CD4-positive, alpha-beta T cell treated with Interleukin-21 for 1 hour (primary cell): ENCODE results near the gene BTN1A1.
"Not testable (repeated sequence)": the region's sequence is repeated elsewhere in the genome, so short reads cannot be mapped to it uniquely, and the experiment has no call there.

Experiments used
- DNase-seq: peaks from one replicate; pipeline ENCODE4 v3.0.0-alpha.2; 2020

The BTN1A1 gene

DNA sequence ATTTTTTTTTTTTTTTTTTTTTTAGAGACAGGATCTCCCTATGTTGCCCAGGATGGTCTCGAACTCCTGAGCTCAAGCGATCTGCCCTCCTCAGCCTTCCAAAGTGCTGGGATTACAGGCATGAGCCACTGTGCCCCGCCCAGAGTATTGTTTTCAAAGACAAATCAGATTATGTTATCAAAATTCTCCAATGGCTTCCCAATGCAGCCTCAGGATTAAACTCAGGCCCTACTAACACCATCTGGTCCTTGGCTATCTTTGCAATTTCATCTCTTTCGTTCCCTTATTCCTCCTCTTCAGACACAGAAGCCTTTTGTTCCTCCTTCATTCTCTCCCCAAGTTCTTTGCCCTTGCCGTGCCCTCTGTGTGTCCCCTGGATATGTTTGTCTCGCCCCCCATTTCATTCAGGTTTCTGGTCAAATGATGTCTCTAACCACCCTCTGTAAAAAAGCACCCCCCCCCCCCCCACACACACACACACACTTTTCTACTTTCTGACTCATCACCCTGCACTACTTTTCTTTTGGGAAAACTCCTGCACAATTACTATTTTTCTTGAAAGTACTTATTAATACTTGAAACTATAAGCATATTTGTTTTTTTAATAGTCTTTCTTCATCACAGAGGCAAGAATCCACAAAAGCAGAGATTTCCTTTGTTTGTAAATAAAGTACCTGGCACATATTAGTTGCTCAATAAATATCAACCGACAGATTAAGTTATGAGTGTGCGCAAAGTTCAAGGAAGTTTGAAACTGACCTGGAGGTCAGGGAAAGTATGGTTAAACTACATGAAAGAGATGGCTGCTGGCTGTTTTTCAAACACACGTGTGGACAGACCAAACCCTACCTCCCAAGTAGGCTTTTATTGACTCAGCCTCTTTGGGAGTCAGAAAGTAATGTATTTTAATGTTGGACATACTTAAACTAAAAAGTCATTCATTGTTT lies 16.7 kb downstream of the BTN1A1 start:
- DNase-seq = no peak

DNA sequence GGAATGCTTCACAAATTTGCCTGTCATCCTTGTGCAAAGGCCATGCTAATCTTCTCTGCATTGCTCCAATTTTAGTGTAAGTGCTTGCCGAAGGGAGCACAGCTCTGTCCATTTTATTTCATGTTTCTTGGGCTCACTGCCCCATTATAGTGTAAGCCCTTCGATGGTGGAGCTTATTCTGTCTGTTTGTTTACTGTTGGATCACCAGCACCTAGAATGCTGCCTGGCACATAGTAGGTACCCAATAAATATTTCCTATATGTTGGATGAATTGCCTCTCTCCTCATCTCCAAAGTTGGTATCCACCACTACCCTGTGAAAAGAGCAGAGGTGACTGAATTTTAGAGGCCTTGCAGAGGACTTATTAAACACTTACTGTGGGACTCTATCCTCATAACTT lies 19.3 kb downstream of the BTN1A1 start:
- DNase-seq = no peak

DNA sequence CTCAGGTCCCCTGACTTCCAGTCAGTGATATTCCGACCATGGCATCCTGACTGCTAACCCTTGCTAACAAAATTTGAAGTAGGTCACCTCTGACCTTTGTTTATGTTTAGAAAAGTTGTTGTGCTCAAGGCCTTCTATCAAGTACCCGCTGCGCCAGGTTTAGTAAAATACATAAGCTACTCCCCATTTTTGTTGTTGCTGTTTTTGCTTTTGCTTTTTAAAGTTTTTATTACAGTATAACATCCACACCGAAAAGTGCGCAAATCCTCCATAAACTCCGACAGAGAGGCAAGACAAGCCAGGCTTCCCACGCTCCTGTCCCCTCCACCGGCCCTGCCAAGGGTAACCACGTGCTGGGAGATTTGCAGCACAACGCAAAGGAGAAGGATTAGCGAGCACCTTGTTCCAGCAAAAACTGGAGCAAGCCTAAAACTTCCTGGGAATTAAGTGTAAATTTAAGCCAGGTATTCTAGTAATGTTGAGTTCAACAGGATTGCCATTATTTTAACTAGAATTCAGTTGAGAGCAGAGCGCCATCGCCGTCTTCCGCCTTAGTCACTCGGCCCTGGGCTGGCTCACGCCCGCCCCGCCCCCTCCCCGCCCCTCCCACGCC lies 20.2 kb downstream of the BTN1A1 start:
- DNase-seq = no peak

DNA sequence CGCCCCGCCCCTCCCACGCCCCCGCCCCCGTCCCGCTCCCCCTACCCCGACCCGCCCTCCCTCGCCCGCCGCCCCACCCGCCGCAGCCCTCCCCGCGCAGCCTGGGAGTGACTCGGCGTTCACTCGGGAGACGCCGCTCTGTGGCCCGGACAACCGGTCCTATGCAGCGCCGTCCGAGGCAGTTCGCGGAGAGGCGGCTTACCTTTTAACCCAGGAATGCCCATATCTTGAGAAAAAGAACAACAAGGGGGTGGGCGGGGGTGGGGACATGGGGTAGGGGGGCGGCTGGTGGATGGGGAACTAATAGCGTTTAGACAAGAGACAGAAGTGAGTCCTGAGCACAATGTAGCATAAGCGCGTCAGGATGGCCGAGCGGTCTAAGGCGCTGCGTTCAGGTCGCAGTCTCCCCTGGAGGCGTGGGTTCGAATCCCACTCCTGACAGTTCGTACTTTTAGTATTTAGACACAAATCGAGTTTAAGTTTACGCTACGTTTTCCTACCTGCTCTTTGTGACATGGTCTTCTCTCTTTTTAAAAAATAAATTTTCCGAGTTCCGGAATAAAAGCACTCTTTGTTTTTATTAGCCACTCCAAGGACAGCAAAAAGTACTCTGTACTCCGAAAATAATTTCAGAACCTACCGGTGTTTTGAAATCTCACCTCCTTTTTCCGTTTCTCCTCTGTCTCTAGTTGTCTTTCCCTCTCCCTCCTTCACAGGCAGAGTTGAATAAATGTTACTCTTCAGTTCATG lies 20.9 kb downstream of the BTN1A1 start:
- DNase-seq = peak; percentile 91

DNA sequence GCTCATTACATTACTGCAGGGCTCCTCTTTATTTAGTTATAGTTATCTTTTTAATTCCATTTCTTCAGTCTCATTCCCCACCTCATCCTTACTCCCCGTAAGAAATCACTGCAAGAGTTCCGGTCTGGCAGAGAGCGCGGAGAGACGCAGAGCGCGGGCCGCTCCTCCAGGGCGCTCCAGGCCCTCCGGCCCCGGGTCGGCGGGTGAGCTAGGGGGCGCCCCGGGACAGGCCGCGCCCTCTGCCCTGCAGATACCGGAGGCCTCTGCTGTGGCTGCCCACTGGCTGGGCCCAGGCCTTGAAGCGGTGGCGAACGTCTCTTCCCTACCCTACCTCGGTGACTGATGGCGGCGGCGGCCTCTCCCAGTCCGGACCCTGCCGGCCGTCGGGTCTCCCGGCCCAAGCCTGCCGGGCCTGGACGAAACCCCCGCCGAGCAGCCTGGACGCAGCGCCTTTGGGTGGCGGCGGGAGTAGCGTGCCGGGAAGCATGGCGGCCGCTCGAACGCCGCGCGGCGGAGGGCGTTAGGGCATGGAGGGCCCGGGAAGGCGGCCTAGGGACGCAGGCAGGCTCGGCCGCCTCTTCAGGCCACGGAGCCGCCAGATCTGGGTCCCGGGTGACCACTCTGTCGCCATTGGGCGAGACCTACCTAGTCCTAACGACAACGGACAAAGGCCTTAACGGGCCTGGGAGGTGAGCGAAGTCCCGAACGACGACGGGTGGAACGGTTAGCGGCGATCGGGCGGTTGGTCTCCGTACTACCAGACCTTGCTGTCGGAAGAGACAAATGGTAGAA lies 21.7 kb downstream of the BTN1A1 start:
- peak; percentile 79 for DNase-seq

DNA sequence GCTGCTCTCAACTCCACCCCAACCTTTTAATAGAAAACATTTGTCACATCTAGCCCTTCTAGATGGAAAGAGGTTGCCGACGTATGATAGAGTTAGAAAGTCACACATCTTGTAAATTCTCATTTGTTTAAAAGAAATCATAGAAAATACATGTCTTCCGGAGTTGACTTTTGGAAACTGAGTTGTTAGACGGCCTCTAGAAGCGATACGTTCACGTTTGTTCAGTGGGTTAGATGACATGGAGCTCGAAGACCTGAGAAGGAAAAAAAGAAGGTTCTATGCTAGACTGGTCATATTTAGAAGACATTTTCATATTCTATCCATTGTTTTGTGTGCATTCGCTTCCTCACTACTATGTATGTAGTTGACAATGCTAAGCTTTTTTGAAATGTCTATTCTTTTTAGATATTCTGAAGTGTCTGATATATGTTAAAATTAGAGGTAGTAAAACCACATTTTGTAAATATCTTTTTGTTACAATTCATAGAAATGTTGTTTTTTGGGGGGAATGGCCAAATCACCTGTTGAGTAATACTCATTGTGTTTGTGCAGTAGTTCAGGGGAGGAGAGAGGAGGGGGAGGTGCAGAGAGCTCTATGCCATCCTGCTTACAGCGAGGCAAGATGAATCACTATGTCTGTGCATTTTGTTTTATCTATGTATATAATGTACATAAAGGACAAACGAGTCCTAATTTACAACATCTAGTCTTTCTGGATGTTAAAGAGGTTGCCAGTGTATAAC lies 22.6 kb downstream of the BTN1A1 start:
- peak; percentile 30 for DNase-seq

DNA sequence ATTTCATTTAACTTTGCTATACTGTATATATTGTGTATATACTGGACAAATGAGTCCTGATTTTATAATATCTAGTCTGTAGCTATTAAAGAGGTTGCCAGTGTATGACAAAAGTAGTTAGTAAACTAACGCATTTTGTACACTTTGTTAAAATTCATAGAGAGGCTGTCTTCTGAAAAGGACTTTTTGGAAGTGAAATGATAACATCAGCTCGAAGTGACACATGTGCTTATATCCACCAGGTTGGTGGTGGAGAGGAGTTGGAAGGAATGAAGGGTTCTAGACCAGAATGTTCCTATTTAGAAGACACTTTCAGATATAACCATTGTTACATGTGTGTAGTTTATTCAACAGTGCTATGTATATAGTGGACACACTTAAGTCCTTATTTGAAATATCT lies 24.2 kb downstream of the BTN1A1 start:
- DNase-seq = not testable (repeated sequence)

DNA sequence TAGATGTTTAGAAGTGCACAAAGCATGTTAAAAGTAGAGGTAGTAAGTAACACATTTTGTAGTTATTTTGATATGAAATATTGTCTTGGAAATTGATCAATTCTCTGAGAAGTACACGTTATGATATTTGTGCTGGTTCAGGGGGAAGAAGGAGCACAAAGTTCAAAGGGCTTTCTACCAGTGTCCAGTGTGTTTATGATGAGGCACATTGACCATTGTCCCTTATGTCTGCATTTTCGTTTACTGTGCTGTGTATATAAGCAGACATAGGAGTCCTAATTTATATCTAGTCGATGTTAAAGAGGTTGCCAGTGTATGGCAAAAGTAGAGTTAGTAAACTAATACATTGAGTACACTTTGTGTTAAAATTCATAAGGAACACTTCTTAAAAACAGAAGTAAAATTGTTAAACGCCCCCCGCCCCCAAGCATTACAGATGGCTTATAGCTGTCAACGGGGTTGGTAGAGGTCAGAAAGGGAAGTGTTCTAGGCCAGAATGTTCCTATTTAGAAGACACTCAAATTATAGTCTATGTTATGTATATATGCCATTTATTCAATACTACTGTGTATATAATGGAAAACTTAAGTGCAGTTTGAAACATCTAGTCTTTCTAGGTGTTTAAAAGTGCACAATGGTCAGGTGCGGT lies 24.7 kb downstream of the BTN1A1 start:
- no peak for DNase-seq

DNA sequence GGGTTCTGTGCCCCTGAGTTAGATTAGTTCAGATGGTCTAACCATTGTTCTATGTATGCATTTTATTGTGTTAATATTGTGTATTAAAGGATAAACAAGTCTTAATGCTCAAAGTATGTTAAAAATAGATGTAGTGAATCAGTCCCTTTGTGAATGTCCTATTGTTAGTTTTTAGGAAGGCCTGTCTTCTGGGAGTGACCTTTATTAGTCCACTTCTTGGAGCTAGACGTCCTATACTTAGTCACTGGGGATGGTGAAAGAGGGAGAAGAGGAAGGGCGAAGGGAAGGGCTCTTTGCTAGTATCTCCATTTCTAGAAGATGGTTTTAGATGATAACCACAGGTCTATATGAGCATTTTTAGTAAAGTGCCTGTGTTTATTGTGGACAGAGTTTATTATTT lies 25.7 kb downstream of the BTN1A1 start:
- no peak for DNase-seq

DNA sequence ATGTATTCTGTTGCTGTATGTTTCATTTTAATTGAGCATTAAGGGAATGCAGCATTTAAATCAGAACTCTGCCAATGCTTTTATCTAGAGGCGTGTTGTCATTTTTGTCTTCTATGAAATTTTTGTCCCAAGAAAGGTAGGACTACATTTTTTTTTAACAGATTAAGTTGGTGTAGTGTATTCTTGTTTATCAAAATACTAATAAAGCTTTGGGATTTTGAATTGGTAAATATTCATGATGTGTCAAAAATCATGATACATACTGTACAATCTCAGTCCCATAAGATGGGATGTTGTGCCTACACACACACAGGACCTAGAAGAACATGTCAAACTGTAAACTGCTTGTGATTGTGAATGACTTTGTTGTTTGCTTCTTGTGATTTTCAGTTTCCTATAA lies 26.8 kb downstream of the BTN1A1 start:
- DNase-seq = no peak

DNA sequence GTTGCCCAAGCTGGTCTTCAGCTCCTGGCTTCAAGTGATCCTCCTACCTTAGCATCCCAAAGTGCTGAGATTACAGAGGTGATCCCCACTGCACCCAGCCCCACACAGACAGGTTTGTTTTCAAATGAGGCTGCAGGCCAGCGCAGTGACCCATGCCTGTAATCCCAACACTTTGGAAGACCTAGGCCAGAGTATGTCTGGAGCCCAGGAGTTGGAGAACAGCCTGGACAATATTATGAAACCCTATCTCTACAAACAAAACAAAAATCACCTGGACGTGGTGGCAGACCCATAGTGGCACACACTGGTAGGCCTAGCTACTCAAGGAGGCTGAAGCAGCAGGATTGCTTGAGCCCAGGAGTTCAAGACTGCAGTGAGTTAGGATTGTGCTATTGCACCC lies 30.1 kb downstream of the BTN1A1 start:
- DNase-seq = no peak

DNA sequence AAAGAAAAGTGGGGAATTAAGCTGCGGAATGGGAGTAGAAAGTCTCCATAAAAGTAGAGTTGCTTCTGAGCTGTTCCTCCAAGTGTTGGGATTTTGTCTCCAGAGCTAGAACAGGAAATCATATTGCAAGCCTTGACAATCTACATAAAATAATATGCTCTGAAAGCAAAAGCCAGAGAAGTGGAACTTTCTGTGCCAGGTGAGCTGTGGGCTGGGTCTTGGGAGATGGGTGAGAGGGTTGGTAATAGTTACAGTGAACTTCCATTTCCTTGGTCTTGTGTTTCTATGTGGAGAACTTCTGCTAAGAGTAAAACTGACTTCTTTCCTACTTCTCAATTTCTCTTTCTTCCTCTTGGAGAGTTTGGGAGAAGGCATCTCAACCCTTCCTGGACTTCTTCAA lies 31.8 kb downstream of the BTN1A1 start:
- DNase-seq = no peak

DNA sequence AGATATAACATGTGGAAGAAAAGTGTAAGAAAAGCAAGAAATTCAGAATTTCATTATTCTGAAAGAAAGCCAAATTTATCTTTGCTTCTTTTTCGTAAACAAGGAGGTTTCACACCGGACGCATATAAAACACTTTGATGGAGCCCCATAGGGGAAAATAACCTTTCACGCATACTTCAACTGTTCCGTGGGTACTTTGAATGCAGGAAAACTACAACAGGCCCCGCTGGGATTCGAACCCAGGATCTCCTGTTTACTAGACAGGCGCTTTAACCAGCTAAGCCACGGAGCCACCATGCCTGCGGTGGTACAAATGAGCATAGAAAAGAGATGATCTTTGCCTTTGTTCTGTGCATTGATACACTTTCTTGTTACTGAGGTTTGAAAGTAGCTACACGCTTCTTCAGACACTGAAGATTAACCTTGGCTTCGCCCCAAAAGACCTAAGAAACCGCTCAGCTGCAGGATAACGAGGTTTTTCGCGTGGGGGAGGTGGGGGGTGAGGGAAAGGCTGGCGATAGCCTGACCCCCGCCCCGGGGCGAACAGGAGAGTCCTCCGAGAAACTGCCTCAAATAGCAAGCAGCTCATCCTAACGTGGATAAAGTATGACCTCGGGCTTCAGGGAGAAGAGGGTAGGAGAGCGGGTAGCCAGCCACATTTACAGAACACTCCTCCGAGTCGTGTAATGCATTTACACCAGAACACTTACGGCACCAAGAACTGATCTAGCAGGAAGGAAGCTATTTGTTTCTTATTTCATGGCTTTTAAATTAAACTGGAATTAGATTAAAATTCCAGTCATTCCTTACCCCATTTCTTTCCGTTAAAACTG lies 32.8 kb downstream of the BTN1A1 start:
- DNase-seq = peak; percentile 96

DNA sequence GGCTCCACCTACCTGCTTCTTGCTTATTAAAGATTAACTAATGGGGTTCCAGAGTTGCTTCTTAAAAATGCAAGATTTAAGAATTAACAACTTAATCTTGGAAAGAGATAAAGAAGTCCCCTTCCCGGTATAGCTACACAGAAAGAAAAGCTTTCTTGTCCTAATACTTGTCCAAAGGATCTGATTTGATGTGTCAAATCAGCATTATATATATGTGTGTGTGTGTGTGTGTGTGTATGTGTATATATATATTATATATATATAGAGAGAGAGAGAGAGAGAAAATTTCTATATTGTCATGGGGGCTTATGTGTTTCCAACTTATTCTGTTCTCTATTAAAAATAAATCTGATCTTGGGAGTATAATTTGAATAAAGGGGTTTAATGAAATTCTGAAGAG lies 33.4 kb downstream of the BTN1A1 start:
- DNase-seq = no peak

DNA sequence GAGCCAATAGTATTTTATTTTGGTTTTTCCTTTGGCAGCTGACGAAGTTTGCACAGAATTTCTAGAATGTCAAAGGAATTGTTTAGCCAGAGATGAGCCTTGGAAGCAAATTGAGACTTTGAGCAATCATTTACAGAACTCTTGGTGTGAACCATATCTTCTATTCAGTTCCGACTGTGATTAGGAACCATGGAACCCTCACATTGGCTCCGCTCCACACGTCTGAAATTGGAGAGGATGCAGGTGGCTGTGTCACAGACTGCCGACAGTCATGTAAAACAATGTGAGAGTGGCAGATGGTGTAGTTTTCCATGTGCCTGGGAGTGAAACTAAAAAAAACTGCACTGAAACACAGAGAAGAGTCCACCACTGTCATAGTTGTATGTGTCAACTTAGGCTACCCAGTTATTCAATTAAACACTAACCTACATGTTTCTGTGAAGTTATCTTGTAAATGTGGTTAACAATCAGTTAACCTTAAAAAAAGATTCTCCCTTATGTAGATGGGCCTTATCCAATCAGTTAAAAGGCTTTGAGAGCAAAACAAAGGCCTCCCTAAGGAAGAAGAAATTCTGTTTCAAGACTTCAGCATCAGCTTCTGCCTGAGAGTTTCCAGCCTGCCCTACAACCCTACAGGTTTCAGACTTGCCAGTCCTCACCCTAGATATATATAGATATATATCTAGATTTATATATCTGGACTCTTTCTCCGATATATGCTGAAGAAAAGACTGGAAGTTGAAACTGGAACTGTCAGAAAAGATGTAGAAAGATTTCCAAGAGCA lies 34.8 kb downstream of the BTN1A1 start:
- DNase-seq = no peak

DNA sequence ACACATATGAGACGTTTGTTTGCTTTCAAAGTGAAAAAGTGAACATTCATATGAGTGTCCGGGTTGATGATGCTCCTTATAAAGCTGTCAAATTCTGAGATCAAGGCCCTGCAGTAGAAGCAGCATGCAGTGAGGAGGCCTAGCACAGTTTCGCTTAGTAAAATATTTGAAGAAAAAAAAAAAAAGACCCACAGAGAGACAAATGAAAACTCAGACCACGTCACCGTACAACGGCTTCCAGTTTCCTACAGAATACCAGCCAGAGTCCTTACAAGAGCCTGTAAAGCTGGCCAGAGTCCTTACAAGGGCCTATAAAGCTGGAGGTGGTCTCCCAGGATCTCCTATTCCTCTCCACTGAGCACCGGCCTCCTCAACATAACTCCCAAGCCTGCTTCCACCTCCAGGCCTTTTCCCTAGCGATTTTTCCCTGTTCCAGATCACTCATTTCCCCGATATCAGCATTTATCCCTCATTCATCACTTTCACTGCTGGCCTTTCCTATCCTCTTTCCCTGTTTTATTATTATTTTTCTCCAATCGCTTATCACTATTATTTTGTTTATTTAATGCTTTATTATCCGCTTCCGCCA lies 36.6 kb downstream of the BTN1A1 start:
- DNase-seq = peak; percentile 46

DNA sequence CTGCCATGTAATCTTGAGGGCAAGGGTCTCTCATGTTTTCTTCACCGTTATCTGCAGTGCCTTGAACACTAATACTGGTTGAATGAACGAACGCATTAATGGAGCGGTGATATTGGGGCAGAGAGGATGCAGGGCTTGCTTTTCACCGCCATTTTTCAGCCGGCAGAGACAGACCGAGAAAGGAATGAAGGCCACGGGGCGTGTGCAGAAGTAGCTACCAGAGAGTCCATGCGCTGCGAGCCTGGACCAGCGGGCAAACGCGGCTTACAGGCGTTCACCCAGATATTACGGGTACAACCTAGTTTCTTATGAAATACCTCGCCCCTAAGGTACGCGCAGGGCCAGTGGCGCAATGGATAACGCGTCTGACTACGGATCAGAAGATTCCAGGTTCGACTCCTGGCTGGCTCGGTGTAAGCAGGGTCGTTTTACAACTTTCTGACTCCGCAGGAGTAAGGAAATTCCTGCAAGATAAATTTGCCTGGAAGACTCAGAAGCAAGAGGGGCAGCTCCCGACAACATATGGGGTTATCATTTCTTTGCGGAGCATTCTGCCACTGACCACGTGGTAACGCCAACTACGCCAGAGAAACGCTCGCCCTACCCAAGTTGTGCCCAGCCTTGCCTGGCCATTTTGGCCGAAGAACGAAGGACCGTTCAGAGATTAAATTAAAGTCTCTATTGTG lies 37.2 kb downstream of the BTN1A1 start:
- peak; percentile 97 for DNase-seq

DNA sequence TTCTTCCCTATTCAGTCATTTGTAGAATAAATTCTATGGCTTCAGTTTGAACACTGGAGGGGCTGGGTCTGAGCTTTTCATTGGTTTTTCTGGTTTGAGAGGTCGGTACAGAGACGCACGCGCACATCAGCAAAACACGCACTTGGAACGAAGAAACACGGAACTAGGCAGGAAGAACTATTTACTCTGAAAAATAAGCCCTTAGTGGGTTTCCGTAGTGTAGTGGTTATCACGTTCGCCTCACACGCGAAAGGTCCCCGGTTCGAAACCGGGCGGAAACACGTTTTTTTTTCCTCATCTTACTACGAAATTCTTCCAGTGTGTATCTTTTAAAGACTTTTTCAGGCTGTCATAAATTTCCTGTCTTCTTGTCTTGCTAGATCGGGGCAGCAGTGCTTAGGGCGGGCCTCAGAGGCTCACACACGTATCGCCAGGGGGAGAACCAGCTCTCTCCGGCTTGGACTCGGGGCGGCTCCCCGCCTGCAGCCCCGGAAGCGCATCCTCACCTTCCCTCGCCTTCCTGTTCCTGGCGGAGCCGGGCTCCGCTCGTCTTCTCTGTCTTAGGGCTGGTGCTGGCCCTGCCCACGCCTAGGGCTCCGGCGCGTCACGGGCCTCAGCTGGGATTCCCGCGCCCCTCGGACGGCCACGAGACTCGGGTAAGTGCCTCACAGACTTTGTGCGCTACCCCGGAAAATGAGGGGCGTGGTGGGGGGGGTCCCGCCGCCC lies 37.9 kb downstream of the BTN1A1 start, which contains the start of gene HMGN4:
Gene HMGN4, plus strand, starts transcription at position 521 of the 726 bp plus-strand sequence. CDS start 6,841 bp downstream, outside the sequence.
- peak; percentile 96 for DNase-seq
